Fibroblast of the aortic adventitia (primary cell): ENCODE data around the gene DISP2. TPM values are rescaled to one million over a fixed set of nuclear protein-coding genes. Genes with fewer than 3 reads are reported as not detected.

ENCODE experiments used
- DNase-seq: peaks from one replicate; pipeline ENCODE4 v3.0.0-alpha.2; 2010; ENCODE audit warnings: low read depth
- H3K4me3 ChIP-seq: 2 replicates; pipeline ENCODE4 v1.5.1; 2011; ENCODE audit warnings: low read depth, mild to moderate bottlenecking, control low read depth, low read length, moderate library complexity
- total RNA-seq: library from RNA; depleted of rRNA; stranded (reverse); fragments of >200 nt; gene quantifications from 2 replicates; pipeline ENCODE4 v1.2.3, GENCODE V29; 2012; ENCODE audit warnings: low replicate concordance
- TF ChIP-seq, protein P1 (sequence below): IDR thresholded peaks from 2 replicates; pipeline ENCODE4 v1.5.1; 2011; ENCODE audit warnings: mild to moderate bottlenecking, low read length, control low read depth, inconsistent platforms; ENCODE audit not compliant: insufficient read depth

The DISP2 gene
- total RNA-seq, 1 donor, result 0.36 TPM

DNA sequence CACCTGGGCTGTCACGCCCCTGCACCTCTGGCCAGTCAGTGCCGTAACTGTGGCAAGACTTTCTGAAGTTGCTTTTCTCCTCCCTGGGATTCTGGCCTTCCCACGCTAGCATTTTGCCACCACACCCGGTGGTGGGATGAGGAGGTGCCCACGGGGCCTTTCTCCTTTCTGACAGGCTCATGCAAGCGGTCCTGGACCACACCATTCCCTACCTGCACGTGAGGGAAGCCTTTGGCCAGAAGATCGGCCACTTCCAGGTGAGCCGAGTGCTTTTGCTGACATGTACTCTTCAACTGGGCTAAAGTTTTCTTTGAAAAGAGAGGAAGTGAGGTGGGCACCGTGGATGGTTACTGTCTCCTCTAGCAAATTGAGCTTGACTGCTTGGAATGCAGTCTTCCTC is 57.2 kb downstream of the DISP2 start:
- DNase-seq, result no peak
- TF ChIP-seq, protein P1, sequence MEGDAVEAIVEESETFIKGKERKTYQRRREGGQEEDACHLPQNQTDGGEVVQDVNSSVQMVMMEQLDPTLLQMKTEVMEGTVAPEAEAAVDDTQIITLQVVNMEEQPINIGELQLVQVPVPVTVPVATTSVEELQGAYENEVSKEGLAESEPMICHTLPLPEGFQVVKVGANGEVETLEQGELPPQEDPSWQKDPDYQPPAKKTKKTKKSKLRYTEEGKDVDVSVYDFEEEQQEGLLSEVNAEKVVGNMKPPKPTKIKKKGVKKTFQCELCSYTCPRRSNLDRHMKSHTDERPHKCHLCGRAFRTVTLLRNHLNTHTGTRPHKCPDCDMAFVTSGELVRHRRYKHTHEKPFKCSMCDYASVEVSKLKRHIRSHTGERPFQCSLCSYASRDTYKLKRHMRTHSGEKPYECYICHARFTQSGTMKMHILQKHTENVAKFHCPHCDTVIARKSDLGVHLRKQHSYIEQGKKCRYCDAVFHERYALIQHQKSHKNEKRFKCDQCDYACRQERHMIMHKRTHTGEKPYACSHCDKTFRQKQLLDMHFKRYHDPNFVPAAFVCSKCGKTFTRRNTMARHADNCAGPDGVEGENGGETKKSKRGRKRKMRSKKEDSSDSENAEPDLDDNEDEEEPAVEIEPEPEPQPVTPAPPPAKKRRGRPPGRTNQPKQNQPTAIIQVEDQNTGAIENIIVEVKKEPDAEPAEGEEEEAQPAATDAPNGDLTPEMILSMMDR, result no peak
- H3K4me3 ChIP-seq, result no peak overlapping the region

DNA sequence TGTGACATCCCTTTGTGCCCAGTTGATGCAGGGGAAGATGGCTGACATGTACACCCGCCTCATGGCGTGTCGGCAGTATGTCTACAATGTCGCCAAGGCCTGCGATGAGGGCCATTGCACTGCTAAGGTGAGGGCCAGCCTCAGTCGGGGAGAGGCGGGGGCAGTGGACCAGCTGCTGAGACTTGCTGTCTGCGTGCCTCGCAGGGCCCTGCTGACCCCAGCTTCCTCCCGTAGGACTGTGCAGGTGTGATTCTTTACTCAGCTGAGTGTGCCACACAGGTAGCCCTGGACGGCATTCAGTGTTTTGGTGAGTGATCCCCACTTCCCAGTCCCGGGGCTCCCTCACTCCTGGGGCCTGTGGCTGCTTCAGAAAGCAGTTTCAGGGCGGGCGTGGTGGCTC is 58.0 kb downstream of the DISP2 start:
- DNase-seq, result no peak
- no peak overlapping the region for H3K4me3 ChIP-seq
- TF ChIP-seq, protein P1, result no peak

DNA sequence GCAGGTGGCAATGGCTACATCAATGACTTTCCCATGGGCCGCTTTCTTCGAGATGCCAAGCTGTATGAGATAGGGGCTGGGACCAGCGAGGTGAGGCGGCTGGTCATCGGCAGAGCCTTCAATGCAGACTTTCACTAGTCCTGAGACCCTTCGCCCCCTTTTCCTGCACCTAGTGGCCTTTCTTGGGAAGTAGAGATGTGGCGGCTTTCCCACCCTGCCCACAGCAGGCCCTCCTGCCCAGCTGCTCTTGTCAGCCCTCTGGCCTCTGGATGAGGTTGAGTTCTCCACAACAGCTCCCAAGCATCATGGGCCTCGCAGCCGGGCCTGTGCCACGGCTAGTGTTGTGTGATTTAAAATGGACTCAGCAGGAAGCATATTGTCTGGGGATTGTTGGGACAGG is 60.1 kb downstream of the DISP2 start:
- H3K4me3 ChIP-seq, result no peak overlapping the region
- no peak for DNase-seq
- TF ChIP-seq, protein P1, result no peak

DNA sequence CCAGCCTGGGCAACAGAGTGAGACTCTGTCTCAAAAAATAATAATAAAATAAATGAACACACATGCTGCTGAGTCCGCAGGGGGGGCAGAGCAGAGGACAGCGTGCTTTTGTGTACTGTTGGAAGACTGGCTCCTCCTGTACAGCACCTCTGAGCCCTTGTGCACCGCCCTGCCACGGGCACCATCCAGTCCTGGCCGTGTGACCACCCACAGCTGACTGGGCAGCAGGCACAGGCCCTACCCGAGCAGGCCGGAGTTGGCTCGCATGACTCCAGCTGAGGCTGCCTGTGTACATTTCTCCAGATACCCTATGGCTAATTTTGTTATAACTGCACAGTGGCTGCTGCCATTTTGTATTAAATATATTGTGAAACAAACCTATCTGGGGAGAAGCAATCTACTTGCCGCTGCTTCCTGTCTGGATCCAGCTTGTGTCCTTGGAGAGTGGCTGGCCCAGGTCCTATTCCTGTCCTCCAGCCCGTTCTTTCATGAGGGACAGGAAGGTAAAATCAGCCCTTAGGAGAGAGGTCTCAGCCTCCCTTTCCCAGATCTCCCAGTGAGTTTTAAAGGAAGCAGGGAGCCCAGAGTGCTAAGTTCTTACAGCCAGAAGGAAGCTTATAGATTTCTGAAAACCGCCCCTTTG is 62.2 kb downstream of the DISP2 start:
- H3K4me3 ChIP-seq, result no peak overlapping the region
- DNase-seq, result no peak
- TF ChIP-seq, protein P1, result no peak

DNA sequence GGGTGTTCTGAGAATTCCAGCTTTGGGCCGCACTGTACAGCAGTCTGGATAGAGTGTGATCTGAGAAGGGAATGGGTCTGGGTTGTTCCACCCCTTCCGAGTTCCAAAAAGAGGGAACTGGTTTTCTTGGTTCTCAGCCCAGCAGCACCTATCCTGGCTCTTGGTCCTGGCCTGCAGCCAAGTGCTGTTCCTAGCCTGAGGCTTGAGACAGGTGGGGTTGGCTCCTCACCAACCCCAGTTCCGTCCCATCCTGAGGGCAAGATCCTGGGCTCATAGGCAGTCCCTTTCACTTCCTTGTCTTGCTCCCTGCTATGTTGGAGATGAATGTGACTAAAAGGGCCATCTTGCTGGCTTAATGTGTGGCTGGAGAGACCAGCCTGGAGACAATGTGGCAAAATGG is 62.8 kb downstream of the DISP2 start:
- TF ChIP-seq, protein P1, result no peak
- DNase-seq, result no peak

DNA sequence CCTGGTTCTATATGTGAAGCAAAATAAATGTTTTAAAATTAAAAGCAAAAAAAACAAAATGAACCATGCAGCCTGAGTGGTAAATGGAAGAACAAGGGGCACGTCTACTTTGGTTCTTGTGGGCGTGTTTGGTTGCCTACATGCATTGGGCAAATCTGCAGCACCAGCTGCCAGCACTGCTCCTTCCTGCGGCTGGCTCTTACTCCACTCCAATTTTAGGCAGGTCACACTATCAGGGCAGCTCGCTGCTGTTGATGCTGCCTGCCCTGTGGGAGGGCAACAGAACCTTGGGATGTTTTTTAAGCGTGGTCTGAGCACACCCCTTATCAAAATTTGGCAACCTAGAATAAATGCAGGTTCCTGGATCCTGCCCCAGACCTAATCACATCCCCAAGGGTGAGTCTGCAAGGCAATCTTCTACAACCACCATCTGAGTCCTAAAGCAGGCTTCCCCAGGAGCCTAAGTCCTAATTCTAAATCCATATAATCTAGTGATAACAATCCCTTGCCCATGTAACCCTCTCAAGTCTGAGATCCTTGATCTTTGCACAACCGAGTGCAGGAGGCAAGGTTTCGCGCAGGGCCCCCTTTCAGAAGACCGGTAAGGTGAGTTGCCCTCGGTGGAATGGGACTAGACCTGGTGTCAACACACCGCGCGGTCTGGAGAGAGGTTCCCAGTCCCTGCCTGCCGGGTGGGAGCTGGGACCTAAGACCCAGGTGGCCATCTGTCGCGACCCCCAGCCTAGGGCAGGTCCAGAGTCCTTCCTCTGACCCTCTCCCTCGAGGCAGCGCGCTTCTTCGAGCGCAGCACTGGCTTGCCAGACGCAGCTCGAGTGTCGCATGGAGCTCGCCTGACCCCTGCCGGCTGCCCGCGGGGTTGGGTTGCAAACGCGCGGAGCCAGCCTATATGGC is 63.5 kb downstream of the DISP2 start:
- TF ChIP-seq, protein P1, result peak; percentile 98
- peak overlapping the region; percentile 22 for H3K4me3 ChIP-seq
- DNase-seq, result peak; percentile 65

More for the DNA sequence above, 62.8 kb downstream of the DISP2 start:
- H3K4me3 ChIP-seq, result no peak overlapping the region
